Globus pallidus (tissue), 1 donor: Measurements from ENCODE around the gene RAB32.
A peak's percentile ranks its signal among the peaks of the same experiment; 100 is the strongest.

Experiments used
- DNase-seq: peaks from one replicate; pipeline ENCODE4 v3.0.0-alpha.2; 2015; ENCODE audit warnings: low spot score

Gene RAB32

GRCh38 chr6:146582857-146583256 lies 39.2 kb downstream of the RAB32 start:
- DNase-seq, result peak; percentile 40

DNA sequence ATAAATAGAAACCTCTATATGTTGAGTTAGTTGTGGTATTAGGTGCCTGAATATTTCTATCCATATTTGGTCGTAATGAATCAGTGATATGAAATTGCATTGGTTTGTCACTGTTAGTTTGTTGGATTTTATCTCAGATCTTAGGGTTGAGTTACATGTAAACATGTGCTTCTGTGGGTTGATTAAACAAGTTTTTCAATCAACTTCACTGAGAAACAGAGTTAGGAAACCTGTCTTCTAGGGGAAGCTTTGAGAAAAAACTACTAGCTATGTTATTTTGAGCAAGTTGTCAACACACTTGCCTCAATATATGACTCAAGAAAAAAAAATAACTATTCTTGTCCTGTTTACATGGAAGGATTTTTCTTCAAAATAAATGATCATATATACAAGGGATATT lies 40.3 kb downstream of the RAB32 start:
- no peak for DNase-seq

GRCh38 chr6:146587459-146587858 lies 43.8 kb downstream of the RAB32 start:
- no peak for DNase-seq

GRCh38 chr6:146590492-146590891 lies 46.9 kb downstream of the RAB32 start:
- no peak for DNase-seq

GRCh38 chr6:146592451-146592850 lies 48.8 kb downstream of the RAB32 start:
- DNase-seq, result no peak

DNA sequence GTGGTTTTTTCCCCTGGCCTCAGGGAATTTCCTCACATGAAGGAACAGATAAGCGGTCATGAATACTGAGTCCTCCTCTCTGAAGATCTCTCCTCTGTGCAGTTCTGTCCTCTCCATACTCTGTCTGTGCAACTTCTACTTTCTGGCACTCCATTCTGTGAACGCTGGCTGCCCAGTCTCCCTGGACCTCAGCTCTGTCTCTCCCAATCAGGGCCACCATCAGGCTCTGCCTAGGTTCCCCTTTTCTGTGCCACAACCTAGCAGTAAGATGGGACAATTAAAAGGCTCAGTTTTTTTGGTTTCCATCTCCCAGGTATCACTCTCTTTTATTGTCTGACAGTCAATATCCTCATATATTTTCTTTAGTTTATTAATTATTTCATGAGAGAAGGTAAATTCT lies 50.4 kb downstream of the RAB32 start:
- DNase-seq, result peak; percentile 26

GRCh38 chr6:146594495-146594894 lies 50.9 kb downstream of the RAB32 start:
- DNase-seq, result peak; percentile 51

GRCh38 chr6:146595972-146596731 lies 52.5 kb downstream of the RAB32 start:
- DNase-seq, result peak; percentile 61

DNA sequence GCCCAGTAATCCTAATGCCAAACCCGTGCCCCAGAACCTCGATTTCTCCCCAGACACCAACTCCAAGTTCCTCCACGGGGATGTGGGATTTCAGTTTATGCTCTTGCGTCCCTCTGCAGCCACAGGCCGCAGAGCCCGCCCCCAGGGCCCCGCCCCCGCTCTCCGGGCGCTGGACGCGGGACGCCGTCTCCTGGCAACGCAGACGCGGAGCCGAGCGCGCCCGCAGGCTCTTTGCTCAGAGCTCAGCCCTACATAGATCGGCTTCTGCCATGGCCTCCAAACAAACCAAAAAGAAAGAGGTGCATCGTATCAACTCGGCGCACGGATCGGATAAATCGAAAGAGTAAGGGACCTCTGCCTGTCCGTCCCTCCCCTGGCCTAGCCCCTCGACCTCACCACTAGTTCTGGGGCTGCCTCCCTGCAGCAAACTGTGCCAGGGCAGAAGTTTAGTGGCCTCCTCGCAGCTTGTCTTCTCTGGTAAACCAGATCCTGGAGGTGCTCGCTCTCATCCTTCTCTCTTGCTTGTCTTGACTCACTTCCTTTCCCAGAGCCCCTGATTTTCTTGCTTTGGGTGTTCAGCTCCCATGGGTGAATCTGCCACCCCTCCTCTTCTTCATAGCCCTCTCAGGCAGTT lies 55.3 kb downstream of the RAB32 start, which contains the start of gene ADGB:
TSS of gene ADGB (plus strand) at position 201 of the 634 bp plus-strand sequence. CDS start at position 270, 69 bp downstream.
- DNase-seq, result peak; percentile 24

GRCh38 chr6:146601352-146601751 lies 57.7 kb downstream of the RAB32 start:
- no peak for DNase-seq

DNA sequence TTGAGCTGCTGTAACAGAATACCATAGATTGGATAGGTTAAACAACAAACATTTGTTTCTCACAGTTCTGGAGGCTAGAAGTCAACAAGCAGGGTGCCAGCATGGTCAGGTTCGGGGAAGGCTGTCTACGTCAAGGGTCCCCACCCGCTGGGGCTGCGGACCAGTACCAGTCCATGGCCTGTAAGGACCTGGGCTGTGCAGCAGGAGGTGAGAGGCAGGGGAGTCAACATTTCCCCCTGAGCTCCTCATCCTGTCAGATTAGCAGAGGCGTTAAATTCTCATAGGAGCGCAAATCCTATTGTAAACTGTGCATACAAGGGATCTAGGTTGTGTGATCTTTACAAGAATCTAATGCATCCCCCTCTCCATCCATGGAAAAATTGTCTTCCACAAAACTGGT lies 58.9 kb downstream of the RAB32 start:
- DNase-seq, result no peak
